Tibial artery (tissue), 4 donors: Measurements from ENCODE around the gene TMEM81.

Experiments
- DNase-seq, 2 donors: peaks; one replicate each; pipeline ENCODE4 v3.0.0-alpha.2; 2019
- H3K27ac ChIP-seq, 2 donors: fragments of 200-600 bp; sonication (generic) in 1 of 2; 1 replicate in 1 of 2; 2 replicates in 1 of 2; pipeline ENCODE4 v1.5.1; 2018 to 2019; ENCODE audit warnings: mild to moderate bottlenecking in 1 of 2
- H3K27me3 ChIP-seq, 2 donors: fragments of 200-600 bp; sonication (generic) in 1 of 2; one replicate each; pipeline versions ENCODE4 v1.5.1 to v1.6.0; 2016 to 2019
- H3K36me3 ChIP-seq, 3 donors: fragments of 200-600 bp; sonication (generic) in 2 of 3; one replicate each; pipeline ENCODE4 v1.5.1; 2016 to 2019; ENCODE audit warnings: mild to moderate bottlenecking in 2 of 3
- H3K4me1 ChIP-seq, 4 donors: fragments of 200-600 bp; sonication (generic) in 2 of 4; 1 replicate in 3 of 4; 2 replicates in 1 of 4; pipeline ENCODE4 v1.5.1; 2016 to 2019
- H3K4me3 ChIP-seq, 2 donors: fragments of 200-600 bp; sonication (generic) in 1 of 2; 1 replicate in 1 of 2; 2 replicates in 1 of 2; pipeline ENCODE4 v1.5.1; 2018 to 2019; ENCODE audit warnings: mild to moderate bottlenecking in 2 of 2
- H3K9me3 ChIP-seq, 3 donors: fragments of 200-600 bp; sonication (generic) in 1 of 3; one replicate each; pipeline ENCODE4 v1.5.1; 2016 to 2019
- CTCF ChIP-seq, 2 experiments: fragments of 200-600 bp in 1 of 2; fragments of 450-650 bp in 1 of 2; IDR thresholded peaks; one replicate each; pipeline ENCODE4 v1.5.1; 2017 to 2019; ENCODE audit warnings: antibody characterized with exemption in 2 of 2, mild to moderate bottlenecking in 1 of 2, moderate library complexity in 1 of 2
- intact Hi-C: fragments of 100-400 bp; cut with DNase I; formaldehyde crosslinking; loops from one replicate; pipeline ENCODE4 v1.15.0; 2023; ENCODE audit warnings: low total_unique reads

Gene TMEM81

GRCh38 chr1:205084360-205084759 lies at the start of gene TMEM81:
Gene TMEM81, minus strand, starts transcription at chr1:205084460. Its CDS starts 140 bp downstream, at chr1:205084320.
- H3K27ac ChIP-seq: no peak within 1 kb of the TSS
- no peak for TF ChIP-seq CTCF (IDR thresholded peaks at IDR 0.05)
- DNase-seq: no peak
- H3K36me3 ChIP-seq: peaks cover 34 to 64% (median 56%) of the 10 kb centered on the region in 3 donors
- intact Hi-C loops: no loop called here
- H3K4me3 ChIP-seq: no peak within 1 kb of the TSS
- no peaks in the 10 kb centered on the region for H3K27me3 ChIP-seq
- no peaks in the 10 kb centered on the region for H3K4me1 ChIP-seq
- H3K9me3 ChIP-seq: no peaks in the 10 kb centered on the region

- no peaks in the 10 kb centered on the region for H3K27me3 ChIP-seq
- H3K9me3 ChIP-seq: no peaks in the 10 kb centered on the region
- intact Hi-C loops: no loop called here
- no peak overlapping the region for H3K27ac ChIP-seq
- TF ChIP-seq CTCF (IDR thresholded peaks at IDR 0.05): no peak
- no peaks in the 10 kb centered on the region for H3K36me3 ChIP-seq
- no peak overlapping the region for H3K4me3 ChIP-seq
- DNase-seq: no peak
- H3K4me1 ChIP-seq: no peaks in the 10 kb centered on the region
These were observed 49.0 kb upstream of the TMEM81 start for GRCh38 chr1:205133287-205133686.

GRCh38 chr1:205129447-205130029 lies 45.3 kb upstream of the TMEM81 start:
- no peaks in the 10 kb centered on the region for H3K27me3 ChIP-seq
- no peak overlapping the region for H3K4me3 ChIP-seq
- H3K4me1 ChIP-seq: no peaks in the 10 kb centered on the region
- intact Hi-C loops: no loop called here
- no peak overlapping the region for H3K27ac ChIP-seq
- no peaks in the 10 kb centered on the region for H3K36me3 ChIP-seq
- no peaks in the 10 kb centered on the region for H3K9me3 ChIP-seq
- TF ChIP-seq CTCF (IDR thresholded peaks at IDR 0.05): no peak
- no peak for DNase-seq

GRCh38 chr1:205128050-205128449 lies 43.8 kb upstream of the TMEM81 start:
- Histone ChIP-seq H3K27me3 (no peaks in the 10 kb centered on the region), H3K36me3 (no peaks in the 10 kb centered on the region), H3K27ac (no peak overlapping the region), H3K4me3 (no peak overlapping the region), H3K4me1 (peaks cover 0 to under 1% (median 0%) of the 10 kb centered on the region in 4 donors), H3K9me3 (no peaks in the 10 kb centered on the region)
- no peak for TF ChIP-seq CTCF (IDR thresholded peaks at IDR 0.05)
- intact Hi-C loops: no loop called here
- no peak for DNase-seq

GRCh38 chr1:205127646-205128045 lies 43.4 kb upstream of the TMEM81 start:
- H3K9me3 ChIP-seq: no peaks in the 10 kb centered on the region
- TF ChIP-seq CTCF (IDR thresholded peaks at IDR 0.05): no peak
- no peak overlapping the region for H3K4me3 ChIP-seq
- no peaks in the 10 kb centered on the region for H3K36me3 ChIP-seq
- no peak for DNase-seq
- intact Hi-C loops: no loop called here
- peaks cover 0 to 4% (median 2%) of the 10 kb centered on the region in 4 donors for H3K4me1 ChIP-seq
- no peaks in the 10 kb centered on the region for H3K27me3 ChIP-seq
- no peak overlapping the region for H3K27ac ChIP-seq

- H3K27ac ChIP-seq: no peak overlapping the region
- no peaks in the 10 kb centered on the region for H3K36me3 ChIP-seq
- H3K9me3 ChIP-seq: no peaks in the 10 kb centered on the region
- peaks cover 0 to 26% (median 18%) of the 10 kb centered on the region in 4 donors for H3K4me1 ChIP-seq
- intact Hi-C loops: loop anchor here (5.0 kb wide), 1 partner anchor 133 kb away; no protein-coding TSS in a partner anchor
- no peaks in the 10 kb centered on the region for H3K27me3 ChIP-seq
- H3K4me3 ChIP-seq: no peak overlapping the region
- no peak for TF ChIP-seq CTCF (IDR thresholded peaks at IDR 0.05)
- DNase-seq: no peak
These were observed 40.5 kb upstream of the TMEM81 start for GRCh38 chr1:205124726-205125125.
